AG04449 (cell line): Measurements from ENCODE around the gene RAD51B.

Experiments
- CTCF ChIA-PET: fragments of 350-600 bp; formaldehyde crosslinking; extraction: SDS; loops from one replicate; lab custom pipeline; 2021; ENCODE audit warnings: antibody characterized with exemption; lab: Yijun Ruan, JAX
- POLR2A ChIA-PET: fragments of 400-600, 350-600 bp; formaldehyde crosslinking; extraction: SDS; loops from one replicate; lab custom pipeline; 2020; ENCODE audit warnings: antibody characterized with exemption, inconsistent platforms; lab: Yijun Ruan, JAX
- DNase-seq: peaks from one replicate; pipeline ENCODE4 v3.0.0-alpha.2; 2010; ENCODE audit warnings: low read depth, low spot score
- H3K4me3 ChIP-seq: 2 replicates; pipeline ENCODE4 v1.5.1; 2011; ENCODE audit warnings: low read depth, mild to moderate bottlenecking, control low read depth, low read length
- CTCF ChIP-seq: IDR thresholded peaks from one replicate; pipeline ENCODE4 v1.5.1; 2011; ENCODE audit warnings: mild to moderate bottlenecking, moderate library complexity, low read length, control low read depth, inconsistent platforms; ENCODE audit not compliant: insufficient read depth; ENCODE audit errors: missing control alignments

The RAD51B gene

GRCh38 chr14:68222726-68223125, 403.1 kb downstream of the RAD51B start:
- ChIA-PET POLR2A (no interaction called here), CTCF (interaction anchor here (1.0 to 1.5 kb wide), 2 partner anchors 10 to 286 kb away, joined by 3 read pairs; no protein-coding TSS in a partner anchor)
- no peak overlapping the region for H3K4me3 ChIP-seq
- TF ChIP-seq CTCF: no peak
- no peak for DNase-seq

GRCh38 chr14:68223631-68224030, 404.1 kb downstream of the RAD51B start:
- H3K4me3 ChIP-seq: no peak overlapping the region
- ChIA-PET CTCF (interaction anchor here (1.0 to 1.5 kb wide), 3 partner anchors 9 to 287 kb away, joined by 3 read pairs; no protein-coding TSS in a partner anchor), POLR2A (no interaction called here)
- DNase-seq: no peak
- TF ChIP-seq CTCF: no peak

- H3K4me3 ChIP-seq: no peak overlapping the region
- DNase-seq: no peak
- ChIA-PET POLR2A (no interaction called here), CTCF (interaction anchor here (1.2 to 2.1 kb wide), 2 partner anchors 17 to 23 kb away, joined by 3 to 6 read pairs; no protein-coding TSS in a partner anchor)
- TF ChIP-seq CTCF: no peak
Measured at GRCh38 chr14:68225321-68225720, 405.7 kb downstream of the RAD51B start.

GRCh38 chr14:68226523-68226922, 406.9 kb downstream of the RAD51B start:
- CTCF ChIA-PET: interaction anchor here (2.1 kb wide), 1 partner anchor 22 kb away, joined by 6 read pairs; no protein-coding TSS in a partner anchor
- H3K4me3 ChIP-seq: no peak overlapping the region
- no peak for TF ChIP-seq CTCF
- POLR2A ChIA-PET: no interaction called here
- DNase-seq: no peak

GRCh38 chr14:68228656-68229055, 409.1 kb downstream of the RAD51B start:
- POLR2A ChIA-PET: interaction anchor here (1.2 kb wide), 1 partner anchor 564 kb away, joined by 3 read pairs; the partner anchor contains the start of gene ZFP36L1
- no peak for TF ChIP-seq CTCF
- CTCF ChIA-PET: interaction anchor here (1.3 to 2.0 kb wide), 3 partner anchors 20 to 615 kb away, joined by 3 to 6 read pairs (median 4); no protein-coding TSS in a partner anchor
- DNase-seq: no peak
- H3K4me3 ChIP-seq: no peak overlapping the region

GRCh38 chr14:68229423-68230100, 410.0 kb downstream of the RAD51B start:
- TF ChIP-seq CTCF: no peak
- no peak for DNase-seq
- CTCF ChIA-PET: interaction anchor here (2.0 kb wide), 1 partner anchor 296 kb away, joined by 6 read pairs; no protein-coding TSS in a partner anchor
- POLR2A ChIA-PET: no interaction called here
- H3K4me3 ChIP-seq: no peak overlapping the region
